MM.1S (cell line): ENCODE measurements around the gene SCYGR7.

Experiments
- CTCF ChIP-seq: fragments of 300-600 bp; sonication (generic); IDR thresholded peaks from 2 replicates; pipeline ENCODE4 v1.5.1; 2016; ENCODE audit warnings: antibody characterized with exemption, low read length, mixed read lengths
- EZH2 ChIP-seq: fragments of 300-600 bp; sonication (generic); optimal IDR thresholded peaks from 2 replicates; pipeline ENCODE3; 2017; ENCODE audit warnings: low read depth, mild to moderate bottlenecking, antibody characterized with exemption, low read length, mixed read lengths
- EZH2phosphoT487 ChIP-seq: fragments of 300-600 bp; sonication (generic); IDR thresholded peaks from 2 replicates; pipeline ENCODE4 v1.6.1; 2018; ENCODE audit warnings: antibody characterized with exemption, low read length

GRCh38 chr2:227703961-227704360, 24.2 kb upstream of the SCYGR7 start:
- TF ChIP-seq CTCF (no peak), EZH2phosphoT487 (no peak), EZH2 (no peak)
